GM12872 (cell line): ENCODE results near the gene CD69.

Experiments used
- TF ChIP-seq, protein P1 (sequence below): IDR thresholded peaks from 3 replicates; pipeline ENCODE4 v1.5.1; 2011; ENCODE audit warnings: low read depth, mild to moderate bottlenecking, low read length, moderate library complexity; ENCODE audit not compliant: insufficient read depth

Gene CD69

DNA sequence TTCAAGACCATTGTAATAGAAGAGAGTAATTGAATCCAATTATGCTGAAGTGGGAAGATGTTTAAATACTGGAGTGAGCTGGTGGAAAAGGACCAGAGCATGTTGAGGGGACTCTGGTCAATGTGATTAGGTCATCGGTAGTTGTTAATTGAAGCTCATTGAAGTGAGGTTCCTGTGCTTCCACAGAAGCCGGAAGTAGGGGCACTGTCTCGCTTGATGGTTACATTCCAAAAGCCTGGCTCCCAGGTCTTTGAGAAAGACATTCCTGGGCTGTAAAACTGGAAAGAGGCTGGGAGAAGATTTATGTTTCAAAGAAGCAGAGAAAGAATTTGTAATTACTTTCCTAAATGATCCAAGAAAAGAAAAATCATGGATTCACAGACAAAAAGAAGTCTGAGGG lies 15.5 kb downstream of the CD69 start:
- TF ChIP-seq, protein P1, sequence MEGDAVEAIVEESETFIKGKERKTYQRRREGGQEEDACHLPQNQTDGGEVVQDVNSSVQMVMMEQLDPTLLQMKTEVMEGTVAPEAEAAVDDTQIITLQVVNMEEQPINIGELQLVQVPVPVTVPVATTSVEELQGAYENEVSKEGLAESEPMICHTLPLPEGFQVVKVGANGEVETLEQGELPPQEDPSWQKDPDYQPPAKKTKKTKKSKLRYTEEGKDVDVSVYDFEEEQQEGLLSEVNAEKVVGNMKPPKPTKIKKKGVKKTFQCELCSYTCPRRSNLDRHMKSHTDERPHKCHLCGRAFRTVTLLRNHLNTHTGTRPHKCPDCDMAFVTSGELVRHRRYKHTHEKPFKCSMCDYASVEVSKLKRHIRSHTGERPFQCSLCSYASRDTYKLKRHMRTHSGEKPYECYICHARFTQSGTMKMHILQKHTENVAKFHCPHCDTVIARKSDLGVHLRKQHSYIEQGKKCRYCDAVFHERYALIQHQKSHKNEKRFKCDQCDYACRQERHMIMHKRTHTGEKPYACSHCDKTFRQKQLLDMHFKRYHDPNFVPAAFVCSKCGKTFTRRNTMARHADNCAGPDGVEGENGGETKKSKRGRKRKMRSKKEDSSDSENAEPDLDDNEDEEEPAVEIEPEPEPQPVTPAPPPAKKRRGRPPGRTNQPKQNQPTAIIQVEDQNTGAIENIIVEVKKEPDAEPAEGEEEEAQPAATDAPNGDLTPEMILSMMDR = no peak

GRCh38 chr12:9742661-9743060 lies 18.0 kb downstream of the CD69 start:
- TF ChIP-seq, protein P1 = no peak

- TF ChIP-seq, protein P1 = no peak
These were observed 19.0 kb downstream of the CD69 start for GRCh38 chr12:9741726-9742125.

GRCh38 chr12:9740106-9740750 lies 20.5 kb downstream of the CD69 start:
- TF ChIP-seq, protein P1 = no peak

GRCh38 chr12:9736936-9737705 lies 23.6 kb downstream of the CD69 start:
- TF ChIP-seq, protein P1 = no peak

- TF ChIP-seq, protein P1 = no peak
These were observed 25.1 kb downstream of the CD69 start for GRCh38 chr12:9735601-9736000.

DNA sequence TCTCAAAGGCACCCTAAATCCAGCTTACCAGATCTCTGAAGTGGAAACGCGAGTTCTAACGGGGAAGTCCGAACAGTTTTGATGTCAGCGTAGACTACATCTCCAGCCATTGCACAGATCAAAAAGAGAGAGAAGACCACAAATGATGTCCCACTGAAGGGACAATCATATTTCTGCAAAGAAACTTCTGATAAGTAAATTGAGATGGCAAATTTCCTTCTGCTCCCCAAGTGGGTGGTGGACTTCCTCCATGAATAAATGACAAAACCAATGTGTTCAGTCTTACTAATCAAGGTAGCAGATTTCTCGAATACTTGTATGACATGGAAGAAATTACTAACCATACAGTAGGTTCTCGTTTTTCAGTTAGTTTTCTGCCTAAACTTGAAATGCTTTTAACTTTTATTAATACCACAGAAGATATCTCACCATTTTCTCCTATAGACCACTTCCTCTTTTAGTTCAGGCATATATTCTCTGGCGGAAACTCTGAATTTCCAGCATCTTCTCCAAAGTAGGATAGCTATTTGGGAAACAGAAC lies 27.7 kb downstream of the CD69 start, which contains the start of gene CLECL1:
CLECL1 (minus strand) TSS at position 177 of the 541 bp plus-strand sequence.
- TF ChIP-seq, protein P1 = no peak
